HG03520 (cell line): Measurements from ENCODE around the gene CPT2.

Source experiments
- ATAC-seq: cut with Tn5 transposase; IDR thresholded peaks from one replicate; pipeline ENCODE4 v1.9.1; 2021; ENCODE audit warnings: mild to moderate bottlenecking, moderate library complexity; ENCODE audit not compliant: unreplicated experiment

The CPT2 gene

DNA sequence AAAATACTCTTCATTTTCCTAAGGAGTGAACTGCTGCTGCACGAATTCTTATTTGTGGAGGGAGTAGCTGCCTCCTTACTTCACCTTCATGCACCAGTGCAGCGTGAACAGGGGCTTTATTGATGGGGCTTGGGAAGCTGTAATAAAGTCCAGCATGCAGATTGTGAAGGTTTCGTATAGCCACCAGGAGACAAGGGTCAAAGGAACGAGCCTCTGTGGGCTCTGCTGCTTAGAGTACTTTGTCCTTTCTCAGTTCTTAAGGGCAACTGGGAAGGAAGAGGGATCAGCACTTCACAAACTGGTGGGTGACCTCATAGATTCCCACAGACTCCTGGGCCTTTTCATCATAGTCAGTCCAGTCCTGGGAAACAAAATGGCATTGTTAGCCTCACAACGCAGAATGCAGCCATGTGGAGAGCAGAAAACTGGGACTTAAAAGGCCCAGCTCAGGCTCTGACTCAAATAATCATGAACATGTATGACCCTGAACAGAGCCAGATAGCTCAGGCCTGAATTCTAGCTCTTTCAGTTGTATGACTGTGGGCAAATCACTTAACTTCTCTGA, 17.8 kb downstream of the CPT2 start:
- no peak for ATAC-seq

- no peak for ATAC-seq
These were observed 21.6 kb downstream of the CPT2 start for GRCh38 chr1:53218201-53218600.

DNA sequence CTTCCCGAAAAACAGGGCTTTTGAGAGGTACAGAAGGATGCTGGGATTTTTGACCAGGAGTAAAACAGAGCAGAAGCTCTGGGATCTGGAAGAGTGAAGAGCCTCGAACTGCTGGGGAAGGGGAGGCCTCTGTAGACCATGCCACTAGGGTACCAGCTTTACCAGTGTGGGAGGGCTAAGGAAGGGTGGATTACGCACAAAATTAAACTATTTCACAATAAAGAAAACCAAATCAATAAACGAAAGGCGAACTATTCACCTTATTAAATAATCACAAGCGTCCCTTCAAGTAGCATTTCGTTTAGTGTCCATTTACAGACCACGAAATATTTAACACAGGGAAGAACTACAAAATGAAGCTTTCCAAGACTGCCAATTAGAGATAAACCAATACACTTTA, 23.1 kb downstream of the CPT2 start:
- ATAC-seq = no peak

DNA sequence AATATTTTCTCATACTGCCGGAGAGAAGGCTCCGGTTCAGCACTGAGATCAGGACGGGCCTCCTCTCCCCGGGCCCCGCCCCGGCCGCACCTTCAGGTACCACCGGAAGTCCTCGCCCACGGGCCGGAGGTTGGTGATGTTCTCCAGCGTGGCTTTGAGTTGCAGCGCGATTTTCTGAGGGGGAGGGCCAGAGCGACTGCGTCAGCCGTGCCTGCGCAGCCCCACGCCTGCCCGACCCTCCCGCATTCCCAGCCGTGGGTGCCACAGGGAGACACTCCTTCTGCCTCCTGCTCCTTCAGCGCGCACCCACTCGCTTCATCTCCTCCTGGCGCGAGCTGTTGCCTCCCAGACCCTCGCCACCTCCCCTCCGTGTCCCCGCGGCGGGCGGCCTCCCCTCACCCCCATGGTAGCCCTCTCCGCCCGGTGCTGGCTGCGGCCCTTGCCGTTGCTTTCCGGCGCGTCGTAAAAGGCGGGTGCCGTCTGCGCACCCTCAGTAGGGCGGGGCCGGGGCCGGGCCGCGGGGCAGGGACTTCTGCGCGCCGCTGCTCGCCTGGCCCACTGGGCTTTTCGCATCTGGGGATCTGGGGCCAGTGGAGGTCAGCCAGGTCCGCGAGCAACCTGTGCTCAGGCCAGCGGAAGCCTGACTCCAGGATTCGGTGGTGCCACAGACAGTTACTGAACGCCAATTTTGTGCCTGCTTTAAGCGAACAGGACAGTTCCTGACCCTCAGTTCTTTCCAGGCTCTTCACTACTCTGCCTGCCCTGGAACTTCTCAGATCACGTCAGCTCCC, 23.7 kb downstream of the CPT2 start, which contains the start of gene CZIB:
CZIB (minus strand) TSS at position 464 of the 791 bp plus-strand sequence; CDS start at position 405, 59 bp downstream.
- ATAC-seq = peak; percentile 80

DNA sequence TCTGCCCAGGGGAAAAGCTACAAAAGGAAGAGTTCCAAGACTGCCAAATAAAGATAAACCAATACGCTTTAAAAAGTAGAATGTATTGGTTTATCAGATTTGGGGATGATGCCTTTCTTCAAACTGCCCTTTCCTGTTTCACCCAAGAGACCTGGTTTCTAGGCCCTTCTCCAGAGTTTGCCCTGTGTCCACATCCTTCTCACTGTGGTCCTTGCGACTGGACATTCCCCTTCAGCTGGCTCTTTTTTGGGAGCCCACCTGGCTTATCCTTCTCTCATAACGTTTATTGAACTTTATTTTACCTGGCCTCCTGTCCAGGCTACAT, 24.3 kb downstream of the CPT2 start:
- no peak for ATAC-seq

GRCh38 chr1:53237638-53238037, 41.0 kb downstream of the CPT2 start:
- no peak for ATAC-seq

- peak; percentile 95 for ATAC-seq
These were observed 41.9 kb downstream of the CPT2 start, which contains the start of gene MAGOH for GRCh38 chr1:53238197-53239155. MAGOH (minus strand) TSS chr1:53238518; CDS start chr1:53238448, 70 bp downstream.

DNA sequence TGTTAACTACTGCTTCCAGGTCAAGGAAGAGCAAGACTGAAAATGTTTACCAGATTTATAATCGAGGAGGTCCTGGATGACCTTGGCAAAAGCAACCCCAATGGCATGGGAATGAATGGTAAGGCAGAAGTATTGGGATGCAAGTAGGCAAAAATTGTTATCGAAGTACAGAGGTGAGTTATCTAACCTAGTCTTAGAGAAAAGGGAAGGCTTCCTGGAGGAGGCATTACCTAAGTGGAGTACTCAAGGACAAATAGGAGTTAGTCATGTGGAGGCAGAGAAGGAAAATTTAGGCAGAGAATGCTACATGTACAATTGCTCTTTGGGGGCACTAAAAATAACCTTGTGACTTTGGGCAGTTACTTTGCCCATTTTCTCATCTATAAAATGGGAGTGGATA, 45.2 kb downstream of the CPT2 start:
- no peak for ATAC-seq

- ATAC-seq = no peak
These were observed 45.8 kb downstream of the CPT2 start for GRCh38 chr1:53242381-53242780.

DNA sequence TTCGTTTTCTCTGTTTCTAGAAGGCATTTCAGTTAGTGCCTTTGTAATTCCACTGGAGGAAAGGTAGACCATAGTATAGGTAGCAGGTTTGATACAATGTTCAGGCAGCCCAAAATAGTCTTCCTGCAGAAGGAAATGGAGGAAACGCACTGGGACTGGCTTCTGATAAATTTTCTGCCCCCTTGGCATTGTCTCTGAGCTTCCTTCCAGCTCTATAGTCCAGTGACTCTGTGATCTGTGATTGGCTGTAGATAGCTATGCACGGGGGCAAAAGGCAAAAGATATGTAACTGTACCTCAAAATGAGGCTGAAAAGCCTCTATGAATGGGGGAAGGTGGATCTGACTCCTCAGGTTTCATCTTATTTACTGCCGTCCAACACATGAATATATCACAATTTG, 47.5 kb downstream of the CPT2 start:
- ATAC-seq = no peak

DNA sequence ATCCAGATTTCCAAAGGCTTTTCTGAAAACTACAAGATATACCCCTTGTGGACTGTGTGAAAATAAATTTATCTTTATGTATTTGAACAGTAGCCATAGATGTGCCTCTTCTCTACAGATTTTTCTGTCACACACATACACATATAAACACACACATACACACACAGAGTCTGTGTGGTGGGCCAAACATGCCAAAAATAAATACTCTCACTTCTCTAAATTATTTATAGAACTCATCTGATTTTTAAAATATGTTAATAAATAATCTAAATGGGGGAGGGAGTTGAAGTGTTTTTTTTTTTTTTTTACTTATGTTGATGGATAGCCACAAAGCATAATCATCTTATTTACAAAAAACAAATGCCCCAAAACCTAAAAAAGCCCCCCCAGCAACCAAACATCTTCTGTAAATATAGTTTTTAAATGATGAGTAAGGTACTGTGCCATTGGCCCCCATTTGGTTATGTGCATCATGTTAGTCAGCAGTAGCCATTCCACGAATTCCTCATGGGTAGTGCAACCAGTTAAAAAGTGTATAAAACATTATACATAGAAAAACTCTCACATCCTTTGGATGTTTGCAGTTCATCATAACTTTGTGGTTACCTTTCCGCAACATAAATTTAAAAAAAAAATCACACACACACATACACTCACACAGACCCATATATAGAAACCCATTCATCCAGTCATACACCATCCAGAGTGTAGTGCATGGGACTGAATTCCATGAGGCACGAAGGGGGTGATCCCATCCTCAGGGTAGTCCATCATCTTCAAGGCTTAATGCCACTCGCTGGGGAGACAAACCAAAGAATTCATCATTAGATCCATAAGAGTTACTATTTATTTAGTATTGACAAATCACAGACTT, 49.9 kb downstream of the CPT2 start:
- ATAC-seq = no peak

- ATAC-seq = no peak
These were observed 53.1 kb downstream of the CPT2 start for GRCh38 chr1:53249706-53250105.

DNA sequence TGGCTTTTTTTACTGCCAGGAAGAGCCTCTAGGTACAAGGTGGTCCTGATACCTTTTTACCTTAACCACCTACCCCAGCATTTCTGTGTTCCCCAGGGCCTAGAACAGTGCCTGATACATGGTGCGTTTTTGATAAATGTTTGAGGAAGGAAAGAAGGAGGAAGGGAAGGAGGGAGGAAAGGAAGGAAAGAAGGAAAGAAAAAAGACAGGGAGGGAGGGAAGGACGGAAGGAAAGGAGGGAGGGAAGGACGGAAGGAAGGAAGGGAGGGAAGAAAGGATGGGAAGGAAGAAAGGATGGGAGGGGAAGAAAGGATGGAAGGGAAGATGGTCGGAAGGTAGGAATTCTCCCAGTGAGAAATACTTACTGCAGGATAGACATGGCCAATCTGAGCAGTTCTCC, 53.7 kb downstream of the CPT2 start:
- ATAC-seq = no peak

DNA sequence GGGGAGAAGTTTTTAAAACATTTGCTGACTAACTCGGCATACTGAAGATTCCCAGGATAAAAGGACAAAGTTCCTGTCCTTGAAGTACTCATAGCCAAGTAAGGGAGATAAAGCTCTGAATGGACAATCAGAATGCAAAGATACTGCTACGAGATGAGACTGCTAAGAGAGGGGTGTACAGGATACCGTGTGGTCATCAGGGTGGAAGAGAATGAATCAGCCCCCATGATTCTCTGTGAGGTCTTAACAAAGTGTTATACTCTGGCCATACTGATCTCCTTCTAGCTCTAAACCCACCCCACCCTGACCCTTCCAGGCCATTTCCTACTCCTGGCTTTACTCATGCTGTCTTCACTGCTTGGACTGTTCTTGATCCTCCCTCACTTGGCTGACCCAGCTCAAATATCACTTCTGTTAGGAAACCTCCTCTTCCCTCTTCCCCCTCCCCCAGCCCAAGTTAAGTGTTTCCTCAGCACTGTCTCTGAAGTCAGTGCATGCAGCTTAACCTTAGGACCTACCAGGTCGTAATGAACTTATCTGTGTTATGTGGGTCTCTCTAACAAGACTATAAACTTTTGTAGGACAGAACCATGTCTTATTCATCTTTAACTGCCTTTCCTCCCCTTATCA, 57.5 kb downstream of the CPT2 start:
- no peak for ATAC-seq

GRCh38 chr1:53255031-53255430, 58.4 kb downstream of the CPT2 start:
- ATAC-seq = no peak

GRCh38 chr1:53256511-53257453, 60.2 kb downstream of the CPT2 start:
- ATAC-seq = no peak

- no peak for ATAC-seq
These were observed 60.9 kb downstream of the CPT2 start for GRCh38 chr1:53257454-53258081.

DNA sequence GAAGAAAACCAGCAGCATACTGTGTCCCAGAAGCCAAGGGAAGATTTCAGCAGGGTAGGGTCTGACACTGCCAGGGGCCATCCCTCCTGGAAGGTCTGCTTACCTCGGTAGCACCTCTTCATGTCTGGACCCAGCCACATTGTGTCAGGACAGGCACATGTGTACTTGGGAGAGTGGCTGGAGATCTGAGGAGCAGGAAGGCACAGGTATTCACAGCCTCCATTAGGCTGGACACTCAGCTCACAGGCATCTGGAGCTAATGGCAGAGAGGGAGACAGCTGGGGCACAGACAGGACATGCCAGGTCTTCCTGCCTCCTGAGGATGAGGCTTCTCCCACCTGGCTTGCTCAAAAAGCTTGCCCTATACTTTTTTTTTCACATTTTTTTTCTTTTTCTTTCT, 61.6 kb downstream of the CPT2 start:
- no peak for ATAC-seq

DNA sequence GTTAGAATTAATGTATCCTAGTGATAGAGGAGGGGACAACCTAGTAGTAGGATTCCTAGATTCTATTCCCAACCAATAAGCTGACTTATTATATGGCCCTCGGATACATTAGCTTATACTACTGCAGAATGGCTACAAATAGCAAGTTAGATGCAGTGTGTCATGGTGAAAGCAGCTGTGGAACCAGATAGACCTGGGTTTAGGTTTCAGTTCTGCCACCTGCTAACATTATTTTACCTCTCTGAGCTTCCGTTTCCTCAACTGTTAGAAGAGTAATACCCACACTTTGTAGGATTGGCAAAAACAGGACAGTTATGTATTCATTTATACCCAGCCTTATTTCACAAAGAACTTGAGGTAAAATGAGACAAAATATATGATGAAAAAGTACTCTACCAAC, 63.3 kb downstream of the CPT2 start:
- ATAC-seq = peak; percentile 76
